GM18868 (cell line): ENCODE data around the gene RETREG2.

Experiments used
- ATAC-seq: cut with Tn5 transposase; IDR thresholded peaks from one replicate; pipeline ENCODE4 v1.9.1; 2021; ENCODE audit warnings: mild to moderate bottlenecking, moderate library complexity; ENCODE audit not compliant: unreplicated experiment

The RETREG2 gene

DNA sequence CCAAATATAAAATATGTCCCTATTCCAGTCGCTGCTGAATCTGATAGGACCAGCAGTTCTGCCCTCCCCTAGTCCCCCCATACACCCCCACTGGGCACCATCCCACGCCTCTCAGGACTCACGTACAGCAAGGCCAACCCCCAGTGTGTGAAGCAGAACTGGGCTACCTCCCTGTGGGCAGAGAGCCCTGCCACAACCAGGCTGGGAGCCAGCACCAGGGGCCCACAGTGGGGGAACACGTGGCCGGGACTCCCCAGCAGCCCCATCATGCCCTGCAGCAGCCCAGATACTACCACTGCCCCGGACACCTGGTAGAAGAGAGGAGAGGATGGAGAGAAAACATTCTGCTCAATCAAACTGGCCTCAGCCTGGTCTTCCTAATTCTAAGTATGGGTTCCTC, 9.5 kb upstream of the RETREG2 start:
- ATAC-seq: peak; percentile 80

DNA sequence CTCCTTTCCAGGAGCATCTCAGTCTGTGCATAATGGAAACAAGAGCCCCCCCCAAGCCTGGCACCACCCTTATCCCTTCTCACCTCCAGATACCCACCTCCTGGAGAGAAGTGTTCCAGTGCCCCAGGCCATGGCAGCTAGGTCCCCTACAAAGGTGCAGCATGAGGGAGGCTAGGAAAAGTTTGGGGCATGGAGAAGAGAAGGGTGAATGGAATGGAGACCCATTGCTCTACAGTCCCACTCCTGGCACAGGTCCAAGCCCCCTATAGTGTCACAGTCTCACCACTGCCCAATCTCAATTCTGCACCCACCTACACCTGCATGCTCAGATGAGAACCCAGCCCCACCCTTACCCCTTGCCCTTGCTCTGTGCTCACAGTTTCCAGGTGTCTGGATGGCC, 9.1 kb upstream of the RETREG2 start:
- no peak for ATAC-seq

DNA sequence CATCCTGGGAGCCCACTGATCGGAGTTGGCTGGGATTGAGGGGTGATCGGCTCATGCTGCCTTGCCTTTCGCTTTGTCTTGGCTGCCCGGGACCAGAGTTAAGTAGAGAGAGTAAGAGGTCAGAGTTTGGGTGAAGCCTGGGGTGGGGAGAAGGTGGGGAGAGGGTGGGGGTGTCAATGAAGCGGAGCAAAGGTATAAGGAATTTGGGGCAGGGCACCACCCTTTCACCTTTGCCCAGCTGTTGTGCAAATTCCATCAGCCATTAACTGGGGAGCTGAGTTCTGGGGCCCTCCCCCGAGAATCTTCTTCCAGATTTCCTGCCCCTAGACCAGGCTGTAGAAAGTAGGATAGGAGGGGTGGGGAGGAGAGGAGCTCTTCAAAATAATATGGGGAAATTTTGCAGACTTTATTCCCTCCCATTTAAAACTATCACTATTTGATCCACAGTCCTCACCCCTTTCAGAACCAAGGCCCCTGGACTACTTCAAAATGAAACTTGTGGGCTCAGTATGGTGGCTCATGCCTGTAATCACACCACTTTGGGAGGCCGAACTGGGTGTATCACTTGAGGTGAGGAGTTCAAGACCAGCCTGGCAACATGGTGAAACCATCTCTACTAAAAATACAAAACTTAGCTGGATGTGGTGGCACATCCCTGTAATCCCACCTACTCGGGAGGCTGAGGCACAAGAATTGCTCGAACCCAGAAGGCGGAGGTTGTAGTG, 8.0 kb upstream of the RETREG2 start, which contains the start of gene SLC23A3:
SLC23A3 (minus strand) TSS at position 100 of the 725 bp plus-strand sequence; CDS start at position 55, 45 bp downstream.
- ATAC-seq: no peak

DNA sequence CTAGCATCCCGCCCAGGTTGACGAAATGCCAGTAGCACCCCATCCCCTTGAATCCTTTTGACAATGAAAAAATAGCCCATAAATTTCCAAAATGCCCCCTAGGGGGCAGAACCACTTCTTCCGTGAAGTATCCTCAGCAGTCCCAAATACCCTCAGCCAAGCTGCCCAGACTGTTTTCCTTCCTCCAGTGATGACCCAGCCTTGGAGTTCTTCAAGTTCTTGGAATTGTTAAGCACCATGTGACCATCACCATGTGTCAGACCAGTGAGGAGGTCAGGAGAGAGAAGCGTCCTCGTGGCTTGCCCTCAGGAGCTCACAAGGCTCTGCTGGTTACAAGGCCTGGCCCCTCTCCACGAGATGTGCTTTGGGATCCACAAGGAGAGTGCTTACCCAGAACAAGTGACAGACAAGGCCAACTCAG, 6.8 kb upstream of the RETREG2 start:
- ATAC-seq: no peak

DNA sequence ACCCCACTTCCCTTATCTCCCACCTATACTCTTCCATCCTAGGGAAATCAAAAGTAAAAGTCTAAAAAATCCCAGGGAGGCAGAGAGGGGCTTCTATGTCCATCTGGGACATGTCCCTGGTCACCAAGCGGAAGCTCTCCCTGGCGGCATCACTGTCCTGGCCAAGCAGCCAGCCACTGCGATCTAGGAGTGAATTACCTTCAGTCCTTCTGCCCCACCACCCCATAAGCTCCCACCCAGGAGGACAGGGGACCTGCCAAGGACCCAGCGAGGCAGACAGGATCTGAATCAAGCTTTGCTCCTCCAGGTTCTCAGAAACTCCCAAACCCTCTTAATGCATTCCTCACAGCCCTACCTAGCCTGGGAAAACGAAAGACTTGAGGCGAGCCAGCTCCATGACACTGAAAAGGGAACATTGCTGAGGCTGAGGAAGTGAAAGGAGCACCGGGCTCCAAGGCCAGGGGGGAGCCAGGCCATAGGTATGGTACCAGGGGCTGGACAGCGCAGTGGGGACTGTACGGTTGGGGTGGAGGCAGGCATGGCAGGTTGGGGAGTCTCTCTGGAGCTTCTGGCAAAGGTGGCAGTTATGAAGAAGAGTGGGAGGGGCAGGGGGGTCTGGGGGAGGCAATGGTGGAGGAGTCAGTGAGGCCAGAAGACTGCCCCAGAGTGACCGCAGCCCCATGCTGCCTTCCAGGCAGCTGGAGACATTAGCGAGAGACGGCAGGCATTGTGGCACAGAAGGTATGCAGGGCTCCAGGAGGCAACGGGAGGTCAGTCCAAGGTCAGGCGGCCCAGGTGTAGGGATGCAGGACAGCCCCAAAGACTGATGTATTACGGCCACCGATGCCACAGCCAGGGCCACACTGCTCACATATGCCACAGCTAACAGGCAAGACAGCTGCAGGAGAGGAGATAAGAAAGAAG, 5.6 kb upstream of the RETREG2 start:
- ATAC-seq: no peak

DNA sequence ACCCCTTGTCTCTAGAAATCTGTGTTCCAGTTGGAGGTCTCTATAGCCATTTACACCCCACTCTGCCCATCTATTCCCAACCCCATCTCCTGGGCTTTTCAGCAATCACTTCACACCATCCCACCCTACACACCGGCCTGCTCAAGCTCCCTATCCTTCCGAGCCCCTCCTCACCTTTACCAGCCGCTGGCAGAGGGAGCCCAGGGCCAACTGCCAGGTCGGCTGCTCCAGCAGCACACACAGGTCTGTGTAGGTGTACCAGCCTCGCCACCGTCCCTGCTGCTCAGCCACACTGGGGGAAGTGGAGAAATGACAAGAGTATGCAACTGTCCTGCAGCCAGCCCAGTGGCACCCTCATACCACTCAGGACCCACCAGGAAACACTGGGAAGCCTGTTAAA, 4.9 kb upstream of the RETREG2 start:
- no peak for ATAC-seq

DNA sequence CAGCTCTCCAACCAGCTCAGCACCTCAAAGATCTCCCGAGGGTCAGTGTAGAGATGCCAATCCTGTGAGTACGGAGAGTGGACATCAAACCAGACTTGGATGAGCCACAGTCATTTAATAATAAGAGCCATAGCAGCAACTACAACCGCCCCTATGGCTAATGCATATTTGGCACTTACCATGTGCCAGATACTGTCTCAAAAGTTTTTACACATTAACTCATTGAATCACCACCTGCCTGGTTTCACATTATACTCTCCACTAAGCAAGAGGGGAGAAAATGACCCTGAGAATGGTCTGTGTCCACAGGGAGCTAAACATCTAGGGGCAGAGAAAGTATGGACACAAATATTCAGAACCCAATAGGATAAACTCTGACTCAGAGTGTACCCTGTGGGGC, 3.9 kb upstream of the RETREG2 start:
- no peak for ATAC-seq

DNA sequence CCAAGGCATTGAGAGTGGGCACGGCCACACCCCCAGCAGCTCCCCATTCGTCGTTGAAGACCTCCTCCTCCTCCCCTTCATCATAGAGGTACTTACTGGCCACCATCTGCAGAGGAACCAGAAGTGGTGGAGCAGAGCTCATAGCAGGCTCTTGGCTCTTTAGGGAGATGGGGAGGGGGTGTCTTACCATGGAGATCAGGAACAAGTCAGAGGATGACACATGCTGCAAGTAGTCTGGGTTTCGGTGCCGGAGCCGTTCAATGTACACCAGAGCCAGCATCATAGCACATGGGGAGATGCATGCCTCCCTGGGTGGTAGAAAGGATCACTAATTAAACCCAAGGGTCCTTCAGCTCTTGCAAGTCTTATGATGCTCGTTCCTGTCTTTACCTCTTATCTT, 3.3 kb upstream of the RETREG2 start:
- ATAC-seq: no peak

DNA sequence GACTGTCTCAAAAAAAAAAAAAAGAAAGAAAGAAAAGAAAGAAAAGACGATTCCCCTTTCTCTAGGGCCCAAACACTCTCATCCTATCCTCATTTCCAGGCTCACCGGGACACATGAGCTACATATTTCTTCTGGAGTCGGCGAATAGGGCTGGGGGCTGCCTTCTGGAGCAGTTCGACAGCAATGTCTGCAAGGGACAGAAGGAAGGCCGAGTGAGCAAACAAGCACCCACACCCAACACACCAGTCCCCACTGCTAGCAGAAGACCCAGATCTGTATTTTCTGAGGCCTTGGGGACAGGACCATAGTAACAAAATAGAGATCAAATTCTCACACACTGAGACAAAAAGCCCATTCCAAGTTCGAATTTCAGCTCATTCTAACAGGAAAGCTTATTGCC, 2.6 kb upstream of the RETREG2 start:
- no peak for ATAC-seq

DNA sequence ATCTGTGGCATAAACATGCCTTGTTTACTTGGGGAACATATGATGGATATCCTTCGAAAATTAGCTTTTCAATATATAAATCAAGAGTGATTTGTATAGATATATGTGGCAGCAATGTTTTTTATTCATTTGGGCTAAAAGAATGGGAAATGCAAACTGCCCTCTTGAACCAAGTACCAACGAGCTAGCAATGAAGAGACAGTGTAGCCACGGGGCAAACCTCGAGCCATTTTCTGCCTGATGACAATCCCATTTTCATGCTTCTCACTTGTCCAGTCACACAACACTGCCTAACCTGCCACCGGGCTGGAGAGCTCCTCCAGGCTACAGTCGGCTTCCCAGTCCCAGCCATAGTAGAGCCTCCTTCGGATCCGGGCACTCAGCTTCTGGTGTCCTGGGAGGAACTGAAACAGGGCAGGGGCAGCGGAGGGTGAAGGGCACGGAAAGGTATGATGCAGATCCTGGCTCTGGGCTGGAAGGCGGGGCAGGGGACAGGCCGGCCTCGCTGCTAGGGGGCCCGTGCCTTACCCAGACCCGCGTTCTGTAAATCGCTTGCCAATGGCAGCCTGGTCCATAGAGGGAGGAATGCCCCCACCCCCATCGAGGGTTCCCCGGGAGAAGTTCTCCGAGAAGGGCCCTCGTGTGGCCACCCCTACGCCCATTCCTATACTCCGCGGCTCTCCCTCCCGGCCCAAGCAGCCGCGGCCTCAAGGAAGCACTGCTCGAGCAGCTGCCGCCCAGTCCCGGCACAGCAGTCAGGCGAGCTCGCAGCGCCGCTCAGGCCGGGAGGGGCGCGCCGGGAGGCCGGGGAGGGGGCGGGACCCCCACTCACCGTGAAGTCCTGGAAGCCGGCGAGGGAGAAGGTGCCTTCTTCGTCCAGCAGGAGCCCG, 1.9 kb upstream of the RETREG2 start:
- peak; percentile 37 for ATAC-seq

DNA sequence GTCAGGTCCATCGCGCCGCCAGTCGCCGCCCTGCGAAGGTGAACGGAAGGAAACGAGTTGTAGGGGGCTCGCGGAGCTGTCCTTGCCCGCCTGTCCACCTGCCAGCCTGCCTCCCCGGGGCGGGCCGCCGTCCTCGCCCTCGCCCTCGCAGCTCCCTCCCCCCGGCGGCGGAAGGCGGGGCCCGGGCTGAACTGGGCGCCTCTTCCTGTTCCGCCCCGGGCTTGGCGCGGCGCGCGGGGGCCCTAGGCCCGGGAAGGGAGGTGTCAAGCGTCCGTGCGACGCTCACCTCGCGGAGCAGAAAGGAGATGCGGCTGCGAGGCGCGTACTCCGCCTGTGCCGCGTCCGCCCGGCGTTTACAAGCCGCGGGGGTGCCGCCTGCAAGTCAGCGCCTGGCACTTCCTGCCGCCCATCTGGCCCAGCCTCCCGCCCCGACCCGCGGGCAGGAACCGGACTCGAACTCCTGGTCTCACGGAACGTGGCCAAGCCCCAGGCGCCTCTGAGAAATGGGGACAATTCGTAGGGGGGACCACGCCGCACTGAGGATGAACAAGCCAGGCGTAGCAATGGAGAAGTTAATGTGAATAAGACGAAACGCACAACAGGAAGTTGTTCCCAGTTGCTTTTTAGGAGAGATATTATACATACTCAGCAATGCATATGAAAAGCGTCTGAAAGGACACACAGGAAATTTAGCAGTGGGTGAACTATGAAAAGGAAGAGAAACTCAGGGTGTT, 1.1 kb upstream of the RETREG2 start, which contains the start of gene CNPPD1:
CNPPD1 (minus strand) TSS at position 108 of the 734 bp plus-strand sequence; CDS start at position 11, 97 bp downstream.
- ATAC-seq: peak; percentile 69

DNA sequence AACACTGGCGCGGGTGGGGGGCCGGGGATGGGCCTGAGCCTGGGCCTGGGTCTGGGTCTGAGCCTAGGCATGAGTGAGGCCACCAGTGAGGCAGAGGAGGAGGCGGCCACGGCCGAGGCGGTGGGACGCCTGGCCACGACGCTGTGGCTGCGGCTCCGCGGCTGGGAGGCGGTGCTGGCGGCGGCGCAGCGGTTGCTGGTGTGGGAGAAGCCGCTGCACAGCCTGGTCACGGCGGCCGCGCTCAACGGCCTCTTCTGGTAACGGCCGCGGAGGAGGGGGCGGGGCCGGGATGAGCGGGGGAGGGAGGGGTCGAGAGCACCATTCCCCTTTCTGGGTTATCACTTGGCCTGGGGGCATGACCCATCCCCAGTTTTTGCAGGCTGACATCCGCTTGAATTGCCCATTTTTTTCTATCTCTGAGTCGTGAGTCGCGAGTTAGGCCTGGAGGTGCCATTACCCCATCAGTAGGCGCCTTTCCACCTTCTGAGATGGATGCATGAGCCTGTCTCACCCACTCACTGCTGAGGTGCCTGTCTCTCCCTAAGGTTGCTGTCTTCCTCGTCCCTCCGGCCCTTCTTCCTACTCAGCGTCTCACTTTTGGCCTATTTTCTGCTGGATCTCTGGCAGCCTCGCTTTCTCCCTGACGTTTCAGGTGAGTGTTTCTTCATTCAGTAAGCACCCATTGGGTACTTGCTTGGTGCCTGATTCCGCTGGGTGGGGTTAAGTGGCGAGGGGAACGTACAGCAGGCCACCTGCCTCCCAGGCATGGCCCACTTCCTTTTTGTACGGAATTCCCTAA, 501 bp downstream of the RETREG2 start:
- ATAC-seq: peak; percentile 13

DNA sequence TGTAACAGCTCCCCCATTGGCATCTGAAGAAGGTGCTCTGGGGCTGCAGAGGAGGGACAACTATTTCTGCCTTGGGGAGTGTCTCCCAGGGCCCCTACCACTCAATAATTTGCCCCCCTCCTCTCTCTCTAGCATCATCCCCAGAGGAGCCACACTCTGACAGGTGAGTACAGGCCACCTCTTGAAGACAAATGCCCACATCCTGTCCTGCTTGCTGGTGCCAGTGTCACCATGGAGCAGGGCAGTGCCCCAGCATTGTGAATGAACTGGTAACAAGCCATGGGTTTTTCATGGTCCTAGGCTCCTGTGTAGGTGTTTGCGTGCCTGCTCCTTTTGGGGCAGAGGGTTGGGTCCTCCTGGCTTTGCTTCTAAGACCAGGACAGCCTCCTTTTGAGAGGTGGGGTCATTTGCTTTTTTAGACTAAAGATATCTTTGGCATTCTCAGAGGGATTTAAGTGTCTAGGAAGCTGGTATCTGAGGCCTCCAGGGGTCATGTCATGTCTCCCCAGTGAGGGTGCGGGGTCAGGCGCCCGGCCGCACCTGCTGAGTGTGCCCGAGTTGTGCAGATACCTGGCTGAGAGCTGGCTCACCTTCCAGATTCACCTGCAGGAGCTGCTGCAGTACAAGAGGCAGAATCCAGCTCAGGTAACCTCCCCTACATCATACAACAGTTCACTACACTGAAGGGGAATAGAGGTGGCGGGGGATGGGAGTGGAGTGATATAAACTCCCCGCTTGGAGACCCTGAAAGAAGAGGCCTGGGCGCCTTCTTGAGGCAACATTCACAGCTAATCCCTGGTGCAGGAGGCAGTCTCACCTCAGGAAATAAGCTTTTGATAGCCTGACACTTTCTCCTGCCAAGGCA, 1.8 kb downstream of the RETREG2 start:
- no peak for ATAC-seq

DNA sequence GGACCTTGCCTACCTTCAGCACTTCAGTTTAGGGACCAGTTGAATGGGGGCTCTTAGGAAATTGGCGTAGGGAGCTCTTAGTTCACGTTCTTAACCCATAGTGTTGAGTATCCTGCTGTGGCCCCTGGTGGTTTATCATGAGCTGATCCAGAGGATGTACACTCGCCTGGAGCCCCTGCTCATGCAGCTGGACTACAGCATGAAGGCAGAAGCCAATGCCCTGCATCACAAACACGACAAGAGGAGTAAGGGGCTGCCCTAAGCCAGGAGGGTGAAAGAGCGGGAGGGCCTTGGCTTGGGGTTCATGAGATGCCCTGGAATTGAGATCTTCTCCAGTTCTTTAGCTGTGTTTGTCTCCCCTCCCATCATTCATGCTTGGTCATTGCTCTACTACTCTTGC, 2.9 kb downstream of the RETREG2 start:
- no peak for ATAC-seq

DNA sequence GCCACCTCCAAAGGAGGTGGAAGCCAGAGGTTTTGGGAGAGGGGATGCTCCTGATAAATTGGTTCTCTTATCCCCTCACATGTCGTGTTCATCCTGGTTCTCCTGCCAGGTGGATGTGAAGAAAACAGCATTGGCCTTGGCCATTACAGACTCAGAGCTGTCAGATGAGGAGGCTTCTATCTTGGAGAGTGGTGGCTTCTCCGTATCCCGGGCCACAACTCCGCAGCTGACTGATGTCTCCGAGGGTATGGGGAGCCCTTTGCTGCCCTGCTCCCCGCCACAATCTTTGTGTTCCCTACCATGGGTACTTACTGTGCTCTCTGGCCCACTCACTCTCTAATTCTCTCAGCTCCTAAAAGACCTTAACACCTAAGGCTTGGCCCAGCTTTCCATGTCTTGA, 3.5 kb downstream of the RETREG2 start:
- ATAC-seq: no peak

DNA sequence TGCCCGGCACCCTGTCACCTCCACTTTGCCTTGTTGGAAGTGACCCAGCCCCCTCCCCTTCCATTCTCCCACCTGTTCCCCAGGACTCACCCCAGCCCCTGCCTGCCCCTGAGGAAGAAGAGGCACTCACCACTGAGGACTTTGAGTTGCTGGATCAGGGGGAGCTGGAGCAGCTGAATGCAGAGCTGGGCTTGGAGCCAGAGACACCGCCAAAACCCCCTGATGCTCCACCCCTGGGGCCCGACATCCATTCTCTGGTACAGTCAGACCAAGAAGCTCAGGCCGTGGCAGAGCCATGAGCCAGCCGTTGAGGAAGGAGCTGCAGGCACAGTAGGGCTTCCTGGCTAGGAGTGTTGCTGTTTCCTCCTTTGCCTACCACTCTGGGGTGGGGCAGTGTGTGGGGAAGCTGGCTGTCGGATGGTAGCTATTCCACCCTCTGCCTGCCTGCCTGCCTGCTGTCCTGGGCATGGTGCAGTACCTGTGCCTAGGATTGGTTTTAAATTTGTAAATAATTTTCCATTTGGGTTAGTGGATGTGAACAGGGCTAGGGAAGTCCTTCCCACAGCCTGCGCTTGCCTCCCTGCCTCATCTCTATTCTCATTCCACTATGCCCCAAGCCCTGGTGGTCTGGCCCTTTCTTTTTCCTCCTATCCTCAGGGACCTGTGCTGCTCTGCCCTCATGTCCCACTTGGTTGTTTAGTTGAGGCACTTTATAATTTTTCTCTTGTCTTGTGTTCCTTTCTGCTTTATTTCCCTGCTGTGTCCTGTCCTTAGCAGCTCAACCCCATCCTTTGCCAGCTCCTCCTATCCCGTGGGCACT, 4.5 kb downstream of the RETREG2 start:
- no peak for ATAC-seq

DNA sequence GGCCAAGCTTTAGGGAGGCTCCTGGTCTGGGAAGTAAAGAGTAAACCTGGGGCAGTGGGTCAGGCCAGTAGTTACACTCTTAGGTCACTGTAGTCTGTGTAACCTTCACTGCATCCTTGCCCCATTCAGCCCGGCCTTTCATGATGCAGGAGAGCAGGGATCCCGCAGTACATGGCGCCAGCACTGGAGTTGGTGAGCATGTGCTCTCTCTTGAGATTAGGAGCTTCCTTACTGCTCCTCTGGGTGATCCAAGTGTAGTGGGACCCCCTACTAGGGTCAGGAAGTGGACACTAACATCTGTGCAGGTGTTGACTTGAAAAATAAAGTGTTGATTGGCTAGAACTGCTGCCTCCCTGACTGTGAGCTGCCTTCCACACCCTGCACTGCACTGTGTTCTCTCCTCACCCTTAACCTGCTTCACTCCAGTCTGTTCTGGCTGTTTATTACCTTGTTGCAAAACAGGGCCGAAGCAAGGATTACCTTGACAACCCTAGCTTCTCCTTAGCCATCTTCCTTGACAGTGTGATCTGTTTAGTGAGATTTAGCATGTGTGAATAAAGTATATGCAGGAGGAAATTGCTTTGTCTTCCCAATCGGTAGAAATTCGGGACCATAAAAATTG, 5.2 kb downstream of the RETREG2 start:
- ATAC-seq: no peak
